SK-N-SH treated with all-trans-retinoic acid at 6 μM for 48 hours (cell line): ENCODE results near the gene PLEKHF1.
"Not testable (repeated sequence)": the region's sequence is repeated elsewhere in the genome, so short reads cannot be mapped to it uniquely, and the experiment has no call there.

ENCODE experiments used
- ATAC-seq: fragments of 200-7000 bp; cut with Tn5 transposase; 3 replicates; pipeline ENCODE4 v1.9.1; 2020; ENCODE audit warnings: mild to moderate bottlenecking, moderate library complexity
- ARNTL ChIP-seq: fragments of 450-650 bp; formaldehyde crosslinking; IDR thresholded peaks from 2 replicates; pipeline ENCODE4 v1.5.0; 2020; ENCODE audit warnings: low read depth, mild to moderate bottlenecking, moderate library complexity, borderline replicate concordance
- BACH2 ChIP-seq: fragments of 250-450 bp; sonication (Bioruptor Pico); IDR thresholded peaks from 2 replicates; pipeline ENCODE4 v1.9.0; 2021; ENCODE audit warnings: mild to moderate bottlenecking, borderline replicate concordance
- CSDC2 ChIP-seq: fragments of 250-450 bp; sonication (Bioruptor Pico); IDR thresholded peaks from 2 replicates; pipeline ENCODE4 v1.5.0; 2020; ENCODE audit warnings: mild to moderate bottlenecking, moderate library complexity
- CSRNP3 ChIP-seq: fragments of 250-450 bp; sonication (Bioruptor Pico); IDR thresholded peaks from 2 replicates; pipeline ENCODE4 v1.5.1; 2021; ENCODE audit warnings: mild to moderate bottlenecking, moderate library complexity
- ESRRG ChIP-seq: fragments of 250-450 bp; sonication (Bioruptor Pico); IDR thresholded peaks from 2 replicates; pipeline ENCODE4 v1.6.1; 2021; ENCODE audit warnings: mild to moderate bottlenecking
- GLIS3 ChIP-seq: fragments of 250-450 bp; sonication (Bioruptor Pico); IDR thresholded peaks from 2 replicates; pipeline ENCODE4 v1.5.0; 2020; ENCODE audit warnings: mild to moderate bottlenecking, moderate library complexity
- ISL1 ChIP-seq: fragments of 250-450 bp; sonication (Bioruptor Pico); IDR thresholded peaks from 2 replicates; pipeline ENCODE4 v2.1.2; 2022; ENCODE audit warnings: mild to moderate bottlenecking, moderate library complexity
- OSR1 ChIP-seq: fragments of 250-450 bp; sonication (Bioruptor Pico); IDR thresholded peaks from 2 replicates; pipeline ENCODE4 v1.8.0; 2022; ENCODE audit warnings: moderate library complexity, mild to moderate bottlenecking, inconsistent platforms
- PATZ1 ChIP-seq: fragments of 250-450 bp; sonication (Bioruptor Pico); IDR thresholded peaks from 2 replicates; pipeline ENCODE4 v1.8.0; 2020; ENCODE audit warnings: mild to moderate bottlenecking, moderate library complexity, borderline replicate concordance
- PPARA ChIP-seq: fragments of 250-450 bp; sonication (Bioruptor Pico); IDR thresholded peaks from 2 replicates; pipeline ENCODE4 v1.5.0; 2020; ENCODE audit warnings: mild to moderate bottlenecking, borderline replicate concordance
- RARB ChIP-seq: fragments of 250-450 bp; sonication (Bioruptor Pico); IDR thresholded peaks from 2 replicates; pipeline ENCODE4 v1.8.0; 2021; ENCODE audit warnings: mild to moderate bottlenecking, moderate library complexity
- SNAI2 ChIP-seq: fragments of 250-450 bp; sonication (Bioruptor Pico); IDR thresholded peaks from 2 replicates; pipeline ENCODE4 v1.5.0; 2020; ENCODE audit warnings: mild to moderate bottlenecking, moderate library complexity
- TCF4 ChIP-seq: fragments of 250-450 bp; sonication (Bioruptor Pico); IDR thresholded peaks from 2 replicates; pipeline ENCODE4 v1.8.0; 2021; ENCODE audit warnings: mild to moderate bottlenecking, moderate library complexity, borderline replicate concordance
- TOX ChIP-seq: fragments of 250-450 bp; sonication (Bioruptor Pico); IDR thresholded peaks from 2 replicates; pipeline ENCODE4 v1.8.0; 2021; ENCODE audit warnings: mild to moderate bottlenecking, moderate library complexity, borderline replicate concordance
- ZC3H10 ChIP-seq: fragments of 250-450 bp; sonication (Bioruptor Pico); IDR thresholded peaks from 2 replicates; pipeline ENCODE4 v1.5.1; 2021; ENCODE audit warnings: mild to moderate bottlenecking, moderate library complexity
- ZFP3 ChIP-seq: fragments of 250-450 bp; sonication (Bioruptor Pico); IDR thresholded peaks from 2 replicates; pipeline ENCODE4 v1.5.0; 2020; ENCODE audit warnings: mild to moderate bottlenecking, moderate library complexity
- ZFP30 ChIP-seq: fragments of 450-650 bp; formaldehyde crosslinking; IDR thresholded peaks from 2 replicates; pipeline ENCODE4 v1.5.0; 2022; ENCODE audit warnings: mild to moderate bottlenecking, moderate library complexity
- ZNF565 ChIP-seq: fragments of 450-650 bp; formaldehyde crosslinking; conservative IDR thresholded peaks from 2 replicates; pipeline ENCODE4 v1.5.0; 2020; ENCODE audit warnings: low read depth, mild to moderate bottlenecking, moderate library complexity
- ZNF70 ChIP-seq: fragments of 450-650 bp; formaldehyde crosslinking; IDR thresholded peaks from 2 replicates; pipeline ENCODE4 v1.5.0; 2020; ENCODE audit warnings: mild to moderate bottlenecking, moderate library complexity
- ZNF8 ChIP-seq: fragments of 450-650 bp; formaldehyde crosslinking; IDR thresholded peaks from 2 replicates; pipeline ENCODE4 v1.5.0; 2020; ENCODE audit warnings: mild to moderate bottlenecking, moderate library complexity
- TF ChIP-seq, protein P1 (sequence below): fragments of 250-450 bp; sonication (Bioruptor Pico); IDR thresholded peaks from 2 replicates; pipeline ENCODE4 v1.5.0; 2020; ENCODE audit warnings: mild to moderate bottlenecking, moderate library complexity
- TF ChIP-seq, protein P2 (sequence below): fragments of 250-450 bp; sonication (Bioruptor Pico); IDR thresholded peaks from 2 replicates; pipeline ENCODE4 v1.5.1; 2020; ENCODE audit warnings: low read depth, mild to moderate bottlenecking, moderate library complexity
- TF ChIP-seq, protein P3 (sequence below): fragments of 250-450 bp; sonication (Bioruptor Pico); IDR thresholded peaks from 2 replicates; pipeline ENCODE4 v1.8.0; 2021; ENCODE audit warnings: low read depth, mild to moderate bottlenecking, moderate library complexity, borderline replicate concordance

The PLEKHF1 gene

DNA sequence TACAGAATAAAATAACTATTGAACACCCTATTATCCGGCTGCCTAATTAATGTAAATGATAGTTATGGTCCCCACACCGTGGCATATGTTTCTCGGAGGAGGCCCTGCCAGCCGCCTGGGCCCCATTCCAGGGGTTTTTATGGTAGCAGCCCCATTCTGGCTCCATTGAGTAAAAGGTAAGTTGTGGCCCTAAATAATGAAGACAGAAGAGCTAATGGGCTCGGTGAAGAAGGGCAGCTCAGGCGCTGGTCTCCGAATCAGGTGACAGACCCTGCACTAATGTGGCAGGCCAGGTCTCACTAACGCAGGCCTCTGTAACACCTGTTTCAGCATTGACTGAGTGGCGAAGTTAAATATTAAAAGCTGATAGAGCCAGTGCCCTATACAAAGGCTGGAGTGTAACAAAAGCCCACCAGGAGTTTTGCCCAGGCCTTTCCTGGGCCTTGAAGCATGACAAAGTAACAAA, 40.0 kb upstream of the PLEKHF1 start:
- TF ChIP-seq ZFP3 (CRISPR knock-in tag) (no peak), ZNF8 (CRISPR knock-in tag) (no peak), ZC3H10 (CRISPR knock-in tag) (no peak), ZNF70 (CRISPR knock-in tag) (no peak), ARNTL (no peak), ISL1 (no peak), BACH2 (CRISPR knock-in tag) (no peak), SNAI2 (CRISPR knock-in tag) (no peak), GLIS3 (no peak), ZFP30 (CRISPR knock-in tag) (no peak), ZNF565 (CRISPR knock-in tag) (no peak), ESRRG (CRISPR knock-in tag) (no peak), CSRNP3 (CRISPR knock-in tag) (no peak), CSDC2 (CRISPR knock-in tag) (no peak), TCF4 (CRISPR knock-in tag) (no peak), PPARA (CRISPR knock-in tag) (no peak), TOX (CRISPR knock-in tag) (no peak), PATZ1 (CRISPR knock-in tag) (no peak)
- TF ChIP-seq, protein P1, sequence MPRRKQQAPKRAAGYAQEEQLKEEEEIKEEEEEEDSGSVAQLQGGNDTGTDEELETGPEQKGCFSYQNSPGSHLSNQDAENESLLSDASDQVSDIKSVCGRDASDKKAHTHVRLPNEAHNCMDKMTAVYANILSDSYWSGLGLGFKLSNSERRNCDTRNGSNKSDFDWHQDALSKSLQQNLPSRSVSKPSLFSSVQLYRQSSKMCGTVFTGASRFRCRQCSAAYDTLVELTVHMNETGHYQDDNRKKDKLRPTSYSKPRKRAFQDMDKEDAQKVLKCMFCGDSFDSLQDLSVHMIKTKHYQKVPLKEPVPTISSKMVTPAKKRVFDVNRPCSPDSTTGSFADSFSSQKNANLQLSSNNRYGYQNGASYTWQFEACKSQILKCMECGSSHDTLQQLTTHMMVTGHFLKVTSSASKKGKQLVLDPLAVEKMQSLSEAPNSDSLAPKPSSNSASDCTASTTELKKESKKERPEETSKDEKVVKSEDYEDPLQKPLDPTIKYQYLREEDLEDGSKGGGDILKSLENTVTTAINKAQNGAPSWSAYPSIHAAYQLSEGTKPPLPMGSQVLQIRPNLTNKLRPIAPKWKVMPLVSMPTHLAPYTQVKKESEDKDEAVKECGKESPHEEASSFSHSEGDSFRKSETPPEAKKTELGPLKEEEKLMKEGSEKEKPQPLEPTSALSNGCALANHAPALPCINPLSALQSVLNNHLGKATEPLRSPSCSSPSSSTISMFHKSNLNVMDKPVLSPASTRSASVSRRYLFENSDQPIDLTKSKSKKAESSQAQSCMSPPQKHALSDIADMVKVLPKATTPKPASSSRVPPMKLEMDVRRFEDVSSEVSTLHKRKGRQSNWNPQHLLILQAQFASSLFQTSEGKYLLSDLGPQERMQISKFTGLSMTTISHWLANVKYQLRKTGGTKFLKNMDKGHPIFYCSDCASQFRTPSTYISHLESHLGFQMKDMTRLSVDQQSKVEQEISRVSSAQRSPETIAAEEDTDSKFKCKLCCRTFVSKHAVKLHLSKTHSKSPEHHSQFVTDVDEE (CRISPR knock-in tag): no peak
- TF ChIP-seq, protein P2, sequence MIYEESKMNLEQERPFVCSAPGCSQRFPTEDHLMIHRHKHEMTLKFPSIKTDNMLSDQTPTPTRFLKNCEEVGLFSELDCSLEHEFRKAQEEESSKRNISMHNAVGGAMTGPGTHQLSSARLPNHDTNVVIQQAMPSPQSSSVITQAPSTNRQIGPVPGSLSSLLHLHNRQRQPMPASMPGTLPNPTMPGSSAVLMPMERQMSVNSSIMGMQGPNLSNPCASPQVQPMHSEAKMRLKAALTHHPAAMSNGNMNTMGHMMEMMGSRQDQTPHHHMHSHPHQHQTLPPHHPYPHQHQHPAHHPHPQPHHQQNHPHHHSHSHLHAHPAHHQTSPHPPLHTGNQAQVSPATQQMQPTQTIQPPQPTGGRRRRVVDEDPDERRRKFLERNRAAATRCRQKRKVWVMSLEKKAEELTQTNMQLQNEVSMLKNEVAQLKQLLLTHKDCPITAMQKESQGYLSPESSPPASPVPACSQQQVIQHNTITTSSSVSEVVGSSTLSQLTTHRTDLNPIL: no peak

DNA sequence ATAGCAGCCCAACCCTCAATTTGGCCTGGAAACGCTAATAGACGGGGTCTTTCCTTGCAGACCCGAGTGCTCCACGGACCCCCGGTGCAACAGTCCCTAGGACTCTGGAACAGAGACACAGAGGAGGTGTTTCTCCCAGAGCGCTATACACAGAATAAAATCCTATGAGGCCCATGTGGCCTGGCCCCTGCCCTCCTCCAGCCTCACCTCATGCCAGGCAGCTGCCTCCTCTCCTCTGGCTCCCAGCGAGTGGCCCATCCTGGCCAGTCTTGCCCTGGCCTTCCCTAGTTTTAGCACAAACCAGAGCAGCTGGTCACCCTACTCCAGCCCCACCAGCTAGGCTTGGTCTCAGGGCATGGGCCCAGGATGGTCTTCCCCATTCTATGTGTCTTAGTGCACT, 38.9 kb upstream of the PLEKHF1 start:
- ATAC-seq: no peak
- TF ChIP-seq ZNF565 (CRISPR knock-in tag) (no peak), ARNTL (no peak), ZC3H10 (CRISPR knock-in tag) (no peak), ZNF70 (CRISPR knock-in tag) (no peak), RARB (CRISPR knock-in tag) (no peak), TOX (CRISPR knock-in tag) (no peak), OSR1 (CRISPR knock-in tag) (no peak), GLIS3 (no peak), ZFP3 (CRISPR knock-in tag) (no peak), ZFP30 (CRISPR knock-in tag) (no peak), ISL1 (no peak), PATZ1 (CRISPR knock-in tag) (no peak), CSDC2 (CRISPR knock-in tag) (no peak), ZNF8 (CRISPR knock-in tag) (no peak), PPARA (CRISPR knock-in tag) (no peak), SNAI2 (CRISPR knock-in tag) (no peak), TCF4 (CRISPR knock-in tag) (no peak)
- TF ChIP-seq, protein P3, sequence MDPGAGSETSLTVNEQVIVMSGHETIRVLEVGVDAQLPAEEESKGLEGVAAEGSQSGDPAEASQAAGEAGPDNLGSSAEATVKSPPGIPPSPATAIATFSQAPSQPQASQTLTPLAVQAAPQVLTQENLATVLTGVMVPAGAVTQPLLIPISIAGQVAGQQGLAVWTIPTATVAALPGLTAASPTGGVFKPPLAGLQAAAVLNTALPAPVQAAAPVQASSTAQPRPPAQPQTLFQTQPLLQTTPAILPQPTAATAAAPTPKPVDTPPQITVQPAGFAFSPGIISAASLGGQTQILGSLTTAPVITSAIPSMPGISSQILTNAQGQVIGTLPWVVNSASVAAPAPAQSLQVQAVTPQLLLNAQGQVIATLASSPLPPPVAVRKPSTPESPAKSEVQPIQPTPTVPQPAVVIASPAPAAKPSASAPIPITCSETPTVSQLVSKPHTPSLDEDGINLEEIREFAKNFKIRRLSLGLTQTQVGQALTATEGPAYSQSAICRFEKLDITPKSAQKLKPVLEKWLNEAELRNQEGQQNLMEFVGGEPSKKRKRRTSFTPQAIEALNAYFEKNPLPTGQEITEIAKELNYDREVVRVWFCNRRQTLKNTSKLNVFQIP (CRISPR knock-in tag): no peak
- TF ChIP-seq, protein P1 (CRISPR knock-in tag): no peak
- TF ChIP-seq, protein P2: no peak
- TF ChIP-seq, all 23 proteins: peak for 0

More for the DNA sequence above, 40.0 kb upstream of the PLEKHF1 start:
- ATAC-seq: no peak

GRCh38 chr19:29626832-29627231, 38.4 kb upstream of the PLEKHF1 start:
- not testable (repeated sequence) for ATAC-seq
